HCT116 (cell line): ENCODE data around the gene AHI1. TPM values are rescaled to one million over a fixed set of nuclear protein-coding genes. Genes with fewer than 3 reads are reported as not detected.

Source experiments
- ATAC-seq: fragments of 200-7000 bp; cut with Tn5 transposase; 2 replicates; pipeline ENCODE4 v1.9.1; 2020; ENCODE audit warnings: mild to moderate bottlenecking, moderate library complexity
- BruUV-seq: library from RNA; stranded (reverse); fragments of 400-500 nt; replicated peaks from 2 replicates; lab custom pipeline; 2021; lab: Mats Ljungman, UMichigan
- CTCF ChIA-PET: fragments of 300-600 bp; sonication (Branson Sonifier 250); formaldehyde crosslinking; loops from one replicate; lab custom pipeline; 2021; ENCODE audit warnings: antibody characterized with exemption; lab: Charles Lee
- POLR2A ChIA-PET: fragments of 300-600, 350-600 bp; sonication (Branson Sonifier 250); formaldehyde crosslinking; loops from one replicate; lab custom pipeline; 2021; ENCODE audit warnings: antibody characterized with exemption; lab: Charles Lee
- RAD21 ChIA-PET, 2 experiments: fragments of 300-600 bp; sonication (Branson Sonifier 250); formaldehyde crosslinking; loops; one replicate each; lab custom pipeline; 2023; ENCODE audit warnings: low total read pairs in 2 of 2; ENCODE audit not compliant: uncharacterized antibody in 2 of 2, unreplicated experiment in 2 of 2, low non-redundant PET in 1 of 2; lab: Charles Lee
- DNase-seq: peaks from one replicate; pipeline ENCODE4 v3.0.0-alpha.2; 2010; ENCODE audit warnings: low read depth, low spot score
- H2AFZ ChIP-seq: fragments of 200-600 bp; shearing (Covaris generic), sonication (generic); 2 replicates; pipeline ENCODE4 v1.6.1; 2017; ENCODE audit warnings: low read depth, mixed run types, mixed read lengths, antibody characterized with exemption, low read length; ENCODE audit not compliant: poor library complexity, severe bottlenecking
- H3K27ac ChIP-seq: 2 replicates; pipeline ENCODE4 v1.5.1; 2012; ENCODE audit warnings: low read depth, low read length
- H3K27me3 ChIP-seq: fragments of 200-600 bp; sonication (generic); 2 replicates; pipeline ENCODE4 v1.6.1; 2016; ENCODE audit warnings: mixed run types, low read length, mixed read lengths; ENCODE audit not compliant: insufficient read depth
- H3K36me3 ChIP-seq, 2 experiments: fragments of 200-500 bp in 1 of 2; fragments of 200-600 bp in 1 of 2; sonication (Bioruptor generic) in 1 of 2; sonication (generic) in 1 of 2; 2 replicates each; pipeline versions ENCODE4 v1.5.1 to v1.6.1; 2014 to 2016; ENCODE audit warnings: low read length in 2 of 2, inconsistent platforms in 1 of 2, mixed read lengths in 1 of 2, mixed run types in 1 of 2; ENCODE audit not compliant: insufficient read depth in 2 of 2, control insufficient read depth in 1 of 2
- H3K4me1 ChIP-seq, 2 experiments: fragments of 200-600 bp in 1 of 2; sonication (generic) in 1 of 2; 2 replicates each; pipeline versions ENCODE4 v1.5.1 to v1.6.1; 2012 to 2017; ENCODE audit warnings: low read length in 2 of 2, inconsistent platforms in 1 of 2, mild to moderate bottlenecking in 1 of 2, mixed read lengths in 1 of 2, mixed run types in 1 of 2, moderate library complexity in 1 of 2; ENCODE audit not compliant: insufficient read depth in 2 of 2, control insufficient read depth in 1 of 2
- H3K4me2 ChIP-seq: fragments of 200-600 bp; sonication (generic); 2 replicates; pipeline ENCODE4 v1.6.1; 2017; ENCODE audit warnings: mixed run types, low read length, mixed read lengths
- H3K4me3 ChIP-seq, 2 experiments: fragments of 200-600 bp in 1 of 2; sonication (generic) in 1 of 2; replicated peaks in 1 of 2; 2 replicates each; pipeline ENCODE4 v1.5.1; 2011 to 2016; ENCODE audit warnings: low read length in 2 of 2, control low read depth in 1 of 2, low read depth in 1 of 2, mild to moderate bottlenecking in 1 of 2, mixed read lengths in 1 of 2, mixed run types in 1 of 2
- H3K79me2 ChIP-seq: fragments of 200-600 bp; sonication (generic); 2 replicates; pipeline ENCODE4 v1.6.1; 2017; ENCODE audit warnings: mild to moderate bottlenecking, mixed run types, low read length, moderate library complexity, mixed read lengths; ENCODE audit not compliant: insufficient read depth
- H3K9ac ChIP-seq: fragments of 200-600 bp; sonication (generic); 2 replicates; pipeline ENCODE4 v1.6.1; 2016; ENCODE audit warnings: low read length, mixed read lengths
- H3K9me2 ChIP-seq: fragments of 200-600 bp; sonication (generic), shearing (Covaris generic); 2 replicates; pipeline ENCODE4 v1.6.1; 2017; ENCODE audit warnings: mixed run types, mild to moderate bottlenecking, moderate library complexity; ENCODE audit not compliant: insufficient read depth
- H3K9me3 ChIP-seq, 2 experiments: fragments of 200-500 bp in 1 of 2; fragments of 200-600 bp in 1 of 2; sonication (Bioruptor generic) in 1 of 2; sonication (generic) in 1 of 2; 2 replicates each; pipeline ENCODE4 v1.6.1; 2014 to 2017; ENCODE audit warnings: low read length in 2 of 2, mixed read lengths in 2 of 2, inconsistent platforms in 1 of 2, low read depth in 1 of 2, mild to moderate bottlenecking in 1 of 2, mixed run types in 1 of 2, moderate library complexity in 1 of 2; ENCODE audit not compliant: control insufficient read depth in 1 of 2, insufficient read depth in 1 of 2
- H4K20me1 ChIP-seq: fragments of 200-600 bp; sonication (generic), shearing (Covaris generic); 2 replicates; pipeline ENCODE4 v1.6.1; 2017; ENCODE audit warnings: mixed run types, mild to moderate bottlenecking, moderate library complexity; ENCODE audit not compliant: insufficient read depth
- EGR1 ChIP-seq: IDR thresholded peaks from 2 replicates; pipeline ENCODE4 v1.6.1; 2012; ENCODE audit warnings: low read depth
- ELF1 ChIP-seq: IDR thresholded peaks from 2 replicates; pipeline ENCODE4 v1.6.1; 2012; ENCODE audit warnings: low read depth, borderline replicate concordance
- EZH2 ChIP-seq: fragments of 200-600 bp; sonication (generic); IDR thresholded peaks from 2 replicates; pipeline ENCODE4 v1.6.1; 2017; ENCODE audit warnings: antibody characterized with exemption, mixed run types
- FOSL1 ChIP-seq: IDR thresholded peaks from 2 replicates; pipeline ENCODE4 v1.6.1; 2012; ENCODE audit warnings: low read depth
- MAX ChIP-seq: IDR thresholded peaks from 2 replicates; pipeline ENCODE4 v1.6.1; 2012
- POLR2A ChIP-seq: IDR thresholded peaks from 2 replicates; pipeline ENCODE4 v1.7.0; 2011; ENCODE audit warnings: borderline replicate concordance; ENCODE audit not compliant: insufficient read depth, insufficient read length; ENCODE audit errors: extremely low read depth
- RAD21 ChIP-seq: IDR thresholded peaks from 2 replicates; pipeline ENCODE4 v1.6.1; 2012; ENCODE audit warnings: low read depth, mild to moderate bottlenecking
- SP1 ChIP-seq: IDR thresholded peaks from 2 replicates; pipeline ENCODE4 v1.6.1; 2012; ENCODE audit warnings: low read depth
- SRF ChIP-seq: IDR thresholded peaks from 2 replicates; pipeline ENCODE4 v1.6.1; 2012; ENCODE audit warnings: low read depth
- ZFX ChIP-seq: fragments of 450-650 bp; IDR thresholded peaks from 2 replicates; pipeline ENCODE4 v1.6.1; 2017
- ZNF274 ChIP-seq: fragments of 200-500 bp; sonication (Bioruptor generic); IDR thresholded peaks from 2 replicates; pipeline ENCODE4 v1.6.1; 2014; ENCODE audit warnings: mild to moderate bottlenecking, low read depth, low read length, inconsistent platforms
- intact Hi-C: fragments of 100-400 bp; cut with micrococcal nuclease; formaldehyde crosslinking; loops from 2 replicates; pipeline ENCODE4 v1.10.0; 2022
- total RNA-seq: library from RNA; stranded (reverse); gene quantifications from one replicate; pipeline ENCODE4 v1.2.1, GENCODE V29; 2021; ENCODE audit not compliant: unreplicated experiment
- TF ChIP-seq, protein P1 (sequence below): IDR thresholded peaks from 2 replicates; pipeline ENCODE4 v1.6.1; 2012; ENCODE audit warnings: low read depth

The AHI1 gene
- total RNA-seq, 1 experiment from 2014 or later: 29.6 TPM

- RAD21 ChIA-PET: no interaction called here
- POLR2A ChIA-PET: no interaction called here
- Histone ChIP-seq H3K9ac (no peak overlapping the region), H3K4me1 (no peaks in the 10 kb centered on the region), H4K20me1 (no peaks in the 10 kb centered on the region), H3K4me3 (no peak overlapping the region), H3K9me2 (0 out of 2 replicates have a peak, but pooled peaks cover 3% of the 10 kb centered on the region), H3K4me2 (no peak overlapping the region), H2AFZ (no peak overlapping the region), H3K36me3 (no peaks in the 10 kb centered on the region), H3K27ac (no peak overlapping the region), H3K9me3 (no peaks in the 10 kb centered on the region), H3K79me2 (no peaks in the 10 kb centered on the region), H3K27me3 (no peaks in the 10 kb centered on the region)
- intact Hi-C loops: no loop called here
- no peak for DNase-seq
- CTCF ChIA-PET: no interaction called here
- ATAC-seq: no peak
- TF ChIP-seq, protein P1, sequence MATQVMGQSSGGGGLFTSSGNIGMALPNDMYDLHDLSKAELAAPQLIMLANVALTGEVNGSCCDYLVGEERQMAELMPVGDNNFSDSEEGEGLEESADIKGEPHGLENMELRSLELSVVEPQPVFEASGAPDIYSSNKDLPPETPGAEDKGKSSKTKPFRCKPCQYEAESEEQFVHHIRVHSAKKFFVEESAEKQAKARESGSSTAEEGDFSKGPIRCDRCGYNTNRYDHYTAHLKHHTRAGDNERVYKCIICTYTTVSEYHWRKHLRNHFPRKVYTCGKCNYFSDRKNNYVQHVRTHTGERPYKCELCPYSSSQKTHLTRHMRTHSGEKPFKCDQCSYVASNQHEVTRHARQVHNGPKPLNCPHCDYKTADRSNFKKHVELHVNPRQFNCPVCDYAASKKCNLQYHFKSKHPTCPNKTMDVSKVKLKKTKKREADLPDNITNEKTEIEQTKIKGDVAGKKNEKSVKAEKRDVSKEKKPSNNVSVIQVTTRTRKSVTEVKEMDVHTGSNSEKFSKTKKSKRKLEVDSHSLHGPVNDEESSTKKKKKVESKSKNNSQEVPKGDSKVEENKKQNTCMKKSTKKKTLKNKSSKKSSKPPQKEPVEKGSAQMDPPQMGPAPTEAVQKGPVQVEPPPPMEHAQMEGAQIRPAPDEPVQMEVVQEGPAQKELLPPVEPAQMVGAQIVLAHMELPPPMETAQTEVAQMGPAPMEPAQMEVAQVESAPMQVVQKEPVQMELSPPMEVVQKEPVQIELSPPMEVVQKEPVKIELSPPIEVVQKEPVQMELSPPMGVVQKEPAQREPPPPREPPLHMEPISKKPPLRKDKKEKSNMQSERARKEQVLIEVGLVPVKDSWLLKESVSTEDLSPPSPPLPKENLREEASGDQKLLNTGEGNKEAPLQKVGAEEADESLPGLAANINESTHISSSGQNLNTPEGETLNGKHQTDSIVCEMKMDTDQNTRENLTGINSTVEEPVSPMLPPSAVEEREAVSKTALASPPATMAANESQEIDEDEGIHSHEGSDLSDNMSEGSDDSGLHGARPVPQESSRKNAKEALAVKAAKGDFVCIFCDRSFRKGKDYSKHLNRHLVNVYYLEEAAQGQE: no peak
- TF ChIP-seq POLR2A (no peak), SP1 (no peak), MAX (no peak), SRF (no peak), RAD21 (no peak), ZNF274 (no peak), EGR1 (no peak), ZFX (no peak), ELF1 (no peak), FOSL1 (no peak), EZH2 (no peak)
- no TSS peak for BruUV-seq
These were observed 185.9 kb downstream of the AHI1 start for GRCh38 chr6:135311446-135312200.
